Activated T-helper 9 cell treated with anti-CD3 and anti-CD28 coated beads, Interleukin-2, amount 50 U/mL, for 16 hours (primary cell): ENCODE results near the gene ARSG.
"Not testable (repeated sequence)": the region's sequence is repeated elsewhere in the genome, so short reads cannot be mapped to it uniquely, and the experiment has no call there.

ENCODE experiments used
- DNase-seq: peaks from one replicate; pipeline ENCODE4 v3.0.0-alpha.2; 2020; ENCODE audit warnings: low read depth

The ARSG gene

DNA sequence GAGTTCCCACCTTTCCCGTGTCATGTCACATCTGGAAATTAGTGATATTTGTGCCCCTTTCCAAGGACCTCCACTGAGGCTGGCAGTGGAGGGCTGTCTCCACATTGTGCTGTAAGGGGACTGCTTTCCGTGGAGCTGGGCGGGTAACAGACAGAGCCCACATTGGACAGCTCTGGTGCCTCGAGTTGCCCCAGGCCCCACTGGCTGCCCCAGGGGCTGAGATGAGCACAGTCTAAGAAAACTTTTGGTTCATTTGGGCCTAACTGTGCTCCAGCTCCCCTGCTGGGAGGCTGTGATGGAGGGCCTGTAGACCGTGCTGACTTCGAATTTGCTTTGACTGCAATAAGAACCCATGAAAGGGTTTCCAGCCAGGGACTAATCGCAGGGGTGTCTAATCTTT, 38.0 kb downstream of the ARSG start:
- no peak for DNase-seq

DNA sequence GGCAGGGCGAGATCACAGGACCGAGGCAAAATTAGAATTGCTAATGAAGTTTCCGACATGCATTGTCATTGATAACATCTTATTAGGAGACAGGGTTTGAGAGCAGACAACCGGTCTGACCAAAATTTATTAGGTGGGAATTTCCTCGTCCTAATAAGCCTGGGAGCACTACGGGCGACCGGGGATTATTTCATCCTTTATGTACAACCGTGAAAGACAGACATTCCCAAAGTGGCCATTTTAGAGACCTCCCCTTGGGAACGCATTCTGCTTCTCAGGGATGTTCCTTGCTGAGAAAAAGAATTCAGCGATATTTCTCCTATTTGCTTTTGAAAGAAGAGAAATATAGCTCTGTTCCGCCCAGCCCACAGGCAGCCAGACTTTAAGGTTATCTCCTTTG, 40.6 kb downstream of the ARSG start:
- not testable (repeated sequence) for DNase-seq

DNA sequence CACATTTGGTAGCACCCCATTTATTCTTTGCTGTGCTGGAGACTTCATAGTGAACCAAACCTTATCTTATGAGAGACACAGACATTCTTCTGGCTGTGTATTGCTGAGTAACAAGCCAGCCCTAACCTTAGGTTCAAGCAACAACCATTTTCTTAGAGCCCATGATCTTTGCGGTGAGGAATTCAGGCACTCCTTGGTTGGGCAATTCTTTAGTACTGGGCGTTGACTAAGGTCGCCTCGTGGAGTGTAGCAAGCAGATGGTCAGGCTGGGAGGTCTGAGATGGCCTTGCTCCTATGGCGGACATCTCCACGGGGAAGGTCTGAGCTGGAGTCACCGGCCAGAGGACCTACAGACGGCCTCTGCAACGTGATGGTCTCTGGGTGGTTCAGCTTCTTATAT, 43.1 kb downstream of the ARSG start:
- no peak for DNase-seq

DNA sequence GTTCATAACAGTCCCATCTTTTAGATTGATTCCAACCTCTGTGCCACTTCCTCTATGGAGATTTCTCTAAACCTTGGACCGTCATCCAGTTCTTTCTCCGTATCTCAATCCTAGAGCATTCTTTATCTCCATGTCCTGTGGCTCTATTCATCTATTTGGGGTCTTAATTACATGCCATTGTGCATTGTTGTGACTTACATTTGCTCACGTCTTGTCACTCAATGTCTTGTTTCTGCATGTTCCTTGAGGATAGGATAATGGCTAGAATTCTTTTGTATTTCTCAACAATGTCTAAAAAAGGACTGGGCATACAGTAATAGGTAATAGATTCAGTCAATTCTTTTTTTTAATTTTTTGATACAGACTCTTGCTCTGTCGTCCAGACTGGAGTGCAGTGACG, 50.2 kb downstream of the ARSG start:
- DNase-seq: no peak

DNA sequence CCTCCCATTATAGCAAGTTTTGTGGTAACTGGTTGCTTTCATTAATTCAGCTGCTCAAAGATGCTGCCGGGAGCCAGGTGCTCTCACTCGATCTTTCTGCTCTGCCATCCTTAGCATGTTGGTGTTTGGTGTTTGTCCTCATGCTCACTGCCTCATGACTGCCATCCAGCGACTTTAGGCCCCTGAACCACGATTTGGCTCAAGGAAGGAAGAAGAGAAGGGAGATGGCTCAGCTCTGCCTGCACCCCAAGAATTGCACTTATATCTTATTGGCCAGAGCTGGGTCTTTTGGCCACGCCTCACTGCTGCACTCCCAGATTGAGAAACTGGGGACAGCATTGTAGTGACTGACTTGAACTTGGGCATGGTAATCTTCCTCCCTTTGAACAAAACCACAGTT, 52.7 kb downstream of the ARSG start:
- DNase-seq: no peak

DNA sequence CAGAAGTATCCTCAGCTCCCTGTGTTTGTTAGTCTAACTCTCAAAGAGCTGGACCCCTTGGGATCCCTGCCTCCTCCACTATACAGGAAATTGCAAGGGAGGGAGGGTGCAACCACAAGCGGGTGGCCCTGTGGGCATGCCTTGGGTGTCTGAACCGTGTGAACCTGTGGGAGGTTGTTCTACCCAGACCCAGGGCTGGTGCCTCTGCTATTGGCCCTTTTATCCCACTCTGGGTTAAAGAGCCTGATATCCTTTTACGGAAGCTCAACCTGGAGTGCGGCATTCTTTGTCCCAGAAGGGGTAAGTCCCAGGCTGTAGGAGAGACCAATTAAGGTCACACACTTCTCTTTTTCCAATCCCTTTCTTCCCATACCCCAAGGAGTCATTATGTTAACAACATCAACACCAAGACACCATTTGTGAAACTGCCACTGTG, 53.4 kb downstream of the ARSG start:
- DNase-seq: peak; percentile 8

DNA sequence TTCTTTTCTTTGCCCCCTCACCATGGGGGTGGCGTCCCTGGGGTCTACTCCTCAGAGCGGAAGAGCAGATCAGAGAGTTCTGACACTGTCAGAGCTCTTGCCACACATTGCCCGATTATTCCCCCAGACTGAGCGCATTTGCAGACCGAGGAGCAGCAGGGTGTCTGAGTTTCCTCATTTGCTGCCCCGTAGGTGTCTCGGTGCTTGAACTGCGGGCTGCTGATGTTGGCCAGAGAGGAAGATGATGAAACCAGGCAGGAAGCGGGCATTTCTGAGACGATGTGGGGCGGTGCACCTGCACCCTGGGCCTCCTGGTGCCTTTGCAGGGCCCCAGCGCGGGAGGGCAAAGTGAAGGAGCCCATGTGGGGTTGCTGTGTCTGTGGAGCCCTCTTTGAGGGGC, 55.2 kb downstream of the ARSG start:
- DNase-seq: peak; percentile 58

DNA sequence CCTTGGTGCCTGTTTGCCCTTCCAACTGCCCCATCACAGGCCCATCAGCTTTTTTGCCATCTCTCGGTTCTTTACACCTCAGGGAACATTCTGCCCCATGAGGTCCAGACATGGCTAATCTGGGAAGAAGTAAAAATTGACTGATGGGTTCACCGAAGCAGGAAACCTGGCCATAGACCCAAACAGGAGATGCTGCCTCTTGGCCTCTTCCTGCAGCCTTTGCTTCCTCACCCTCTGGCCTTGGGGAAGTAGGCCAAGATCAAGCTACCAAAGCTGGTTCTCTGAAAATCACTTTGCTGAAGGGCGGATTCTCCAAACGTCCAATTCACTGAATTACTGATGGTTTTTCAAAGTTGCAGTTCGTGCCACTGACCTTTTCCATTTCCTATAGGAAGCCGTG, 56.1 kb downstream of the ARSG start:
- no peak for DNase-seq

DNA sequence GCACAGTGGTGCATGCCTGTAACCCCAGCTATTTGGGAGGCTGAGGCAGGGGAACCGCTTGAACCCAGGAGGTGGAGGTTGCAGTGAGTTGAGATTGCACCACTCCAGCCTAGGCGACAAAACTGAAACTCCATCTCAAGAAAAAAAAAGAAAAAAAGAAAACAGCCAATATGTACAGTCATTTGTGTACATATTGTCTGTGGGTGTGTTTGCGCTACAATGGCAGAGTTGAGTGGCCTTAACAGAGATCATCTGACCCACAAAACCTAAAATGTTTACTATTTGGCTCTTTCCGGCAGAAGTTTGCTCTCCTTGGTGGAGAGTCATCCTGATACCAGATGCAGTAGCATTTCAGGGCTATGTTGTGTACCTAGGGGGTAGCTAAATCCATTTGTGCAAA, 57.9 kb downstream of the ARSG start:
- no peak for DNase-seq

DNA sequence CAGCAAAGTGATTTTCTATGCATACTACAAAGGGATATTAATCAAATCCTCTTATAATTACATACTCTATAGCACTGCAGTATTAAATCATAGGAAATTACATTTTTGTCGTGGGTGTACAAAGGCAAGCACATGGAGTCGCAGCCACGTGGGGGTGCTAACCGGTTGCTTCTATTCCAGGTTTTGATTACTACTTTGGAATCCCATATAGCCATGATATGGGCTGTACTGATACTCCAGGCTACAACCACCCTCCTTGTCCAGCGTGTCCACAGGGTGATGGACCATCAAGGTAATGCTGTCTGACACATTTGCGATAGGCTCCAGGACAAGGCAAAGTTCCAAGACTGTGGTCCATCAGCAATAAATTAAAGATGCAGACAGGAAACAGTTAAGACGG, 60.1 kb downstream of the ARSG start:
- DNase-seq: no peak

DNA sequence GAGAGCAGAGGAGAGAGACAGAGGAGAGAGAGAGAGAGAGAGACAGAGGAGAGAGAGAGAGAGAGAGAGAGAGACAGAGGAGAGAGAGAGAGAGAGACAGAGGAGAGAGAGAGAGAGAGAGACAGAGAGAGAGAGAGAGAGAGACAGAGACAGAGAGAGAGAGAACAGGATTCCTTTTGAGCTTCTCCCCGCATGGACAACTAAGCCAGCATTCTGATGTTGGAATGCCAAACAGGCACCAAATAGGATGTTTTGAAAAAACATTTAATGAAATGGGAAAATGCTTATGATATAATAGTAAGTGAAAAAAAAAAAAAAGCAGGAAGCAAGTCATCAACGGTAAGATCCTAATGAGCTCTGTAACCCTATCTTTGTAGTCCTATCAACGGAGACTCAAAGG, 60.7 kb downstream of the ARSG start:
- DNase-seq: no peak

DNA sequence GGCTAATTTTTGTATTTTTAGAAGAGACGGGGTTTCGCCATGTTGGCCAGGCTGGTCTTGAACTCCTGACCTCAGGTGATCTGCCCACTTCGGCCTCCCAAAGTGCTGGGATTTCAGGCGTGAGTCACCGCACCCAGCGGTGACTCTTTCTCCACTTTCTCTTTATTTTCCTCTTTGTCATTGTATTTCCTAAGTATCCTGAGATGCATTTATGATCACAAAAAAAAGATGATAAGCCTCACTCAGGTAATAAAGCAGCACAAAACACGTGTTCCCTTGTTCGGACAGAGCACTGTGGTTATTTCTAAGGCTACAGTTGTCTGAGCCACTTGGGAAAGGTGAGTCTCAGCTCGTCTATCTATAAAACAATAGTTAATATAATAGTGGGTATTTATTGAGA, 61.4 kb downstream of the ARSG start:
- not testable (repeated sequence) for DNase-seq

DNA sequence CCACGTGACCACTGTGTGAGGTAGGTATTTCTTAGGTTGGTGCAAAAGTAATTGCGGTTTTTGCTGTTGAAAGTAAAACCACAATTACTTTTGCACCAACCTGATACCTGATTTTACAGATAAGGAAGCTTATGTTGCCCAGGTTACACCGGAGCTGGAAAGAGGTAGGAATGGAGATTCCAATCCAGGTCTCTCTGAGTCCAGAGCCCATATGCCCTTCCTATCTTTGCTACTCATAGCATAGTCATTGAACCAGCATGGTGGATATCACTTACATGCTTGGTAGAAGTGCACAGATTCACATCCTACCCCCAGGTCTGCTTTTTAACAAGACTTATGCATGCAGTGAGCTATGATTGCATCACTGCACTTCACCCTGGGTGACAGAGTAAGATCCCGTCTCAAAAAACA, 61.8 kb downstream of the ARSG start:
- DNase-seq: no peak

DNA sequence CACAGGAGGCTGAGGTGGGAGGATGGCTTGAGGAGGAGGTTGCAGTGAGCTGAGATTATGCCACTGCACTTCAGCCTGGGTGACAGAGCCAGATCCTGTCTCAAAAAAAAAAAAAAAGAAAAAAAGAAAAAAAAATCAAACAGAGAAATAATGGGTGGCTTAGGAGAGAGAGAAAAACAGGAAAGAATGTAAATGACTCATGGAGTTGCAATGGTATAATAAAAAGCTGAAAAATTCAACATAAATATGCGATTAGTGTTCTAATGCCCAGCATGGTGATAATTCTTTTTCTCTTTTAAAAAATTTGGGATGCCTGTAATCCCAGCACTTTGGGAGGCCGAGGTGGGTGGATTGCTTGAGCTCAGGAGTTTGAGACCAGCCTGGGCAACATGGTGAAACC, 63.0 kb downstream of the ARSG start:
- DNase-seq: not testable (repeated sequence)

DNA sequence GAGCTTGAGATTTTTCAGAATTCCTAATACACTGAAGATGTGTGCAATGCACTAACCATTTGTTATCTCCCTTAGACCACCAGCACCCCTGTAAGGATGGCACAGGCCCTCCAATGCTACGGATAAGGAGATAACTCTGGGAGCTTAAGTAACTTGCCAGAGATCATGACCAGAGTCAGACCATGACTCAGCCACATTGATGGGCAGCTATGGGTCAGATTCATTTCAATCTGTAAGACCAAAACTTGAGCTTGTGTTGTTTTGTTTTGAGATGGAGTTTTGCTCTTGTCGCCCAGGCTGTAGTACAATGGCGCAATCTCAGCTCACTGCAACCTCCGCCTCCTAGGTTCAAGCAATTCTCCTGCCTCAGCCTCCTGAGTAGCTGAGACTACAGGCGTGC, 63.8 kb downstream of the ARSG start:
- DNase-seq: not testable (repeated sequence)

DNA sequence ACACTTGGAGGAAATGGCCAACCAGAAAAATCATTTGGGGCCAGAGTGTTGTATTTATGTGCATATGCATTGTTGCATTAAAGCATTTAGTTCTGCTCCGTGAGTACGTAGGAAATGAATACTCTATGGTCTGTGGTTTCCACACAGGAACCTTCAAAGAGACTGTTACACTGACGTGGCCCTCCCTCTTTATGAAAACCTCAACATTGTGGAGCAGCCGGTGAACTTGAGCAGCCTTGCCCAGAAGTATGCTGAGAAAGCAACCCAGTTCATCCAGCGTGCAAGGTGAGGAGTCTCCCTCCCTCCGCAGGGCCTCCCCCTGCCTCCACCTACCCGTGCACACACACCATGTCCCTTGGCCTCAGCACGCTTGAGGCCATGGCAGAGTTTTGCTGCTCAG, 65.2 kb downstream of the ARSG start:
- DNase-seq: peak; percentile 20

DNA sequence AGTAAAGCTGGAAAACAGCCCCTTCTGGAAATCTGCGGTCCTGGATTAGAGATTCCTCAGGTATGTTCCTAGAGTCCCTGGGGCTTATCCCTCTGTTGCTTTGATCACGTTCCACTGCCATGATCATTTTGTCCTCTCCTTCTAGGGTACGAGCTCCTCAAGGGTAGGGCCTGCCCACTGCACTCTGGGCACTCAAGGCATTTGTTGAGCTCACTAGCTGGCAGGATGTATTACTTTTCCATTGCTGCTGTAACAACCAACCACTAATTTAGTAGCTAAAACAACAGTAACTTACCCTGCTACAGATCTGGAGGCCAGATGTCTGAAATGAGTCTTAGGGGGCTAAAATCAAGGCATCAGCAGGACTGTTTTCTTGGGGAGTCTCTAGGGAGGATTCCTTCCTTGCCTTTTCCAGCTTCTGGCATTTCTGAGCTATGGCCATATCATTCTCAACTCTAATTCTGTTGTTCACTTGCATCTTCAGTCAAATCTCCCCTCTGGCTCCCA, 65.7 kb downstream of the ARSG start:
- no peak for DNase-seq

DNA sequence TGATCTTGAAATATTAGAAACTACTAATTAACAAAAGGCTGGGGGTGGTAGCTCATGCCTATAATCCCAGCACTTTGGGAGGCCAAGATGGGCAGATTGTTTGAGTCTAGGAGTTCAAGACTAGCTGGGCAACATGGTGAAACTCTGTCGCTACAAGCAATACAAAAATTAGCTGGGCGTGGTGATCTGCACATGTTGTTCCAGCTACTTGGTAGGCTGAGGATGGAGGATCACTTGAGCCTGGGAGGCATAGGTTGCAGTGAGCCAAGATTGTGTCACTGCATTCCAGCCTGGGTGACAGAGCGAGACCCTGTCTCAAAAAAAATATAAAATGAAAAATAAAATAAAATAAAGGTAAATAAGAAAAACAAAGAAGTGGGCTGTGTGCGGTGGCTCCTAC, 66.6 kb downstream of the ARSG start:
- DNase-seq: no peak

DNA sequence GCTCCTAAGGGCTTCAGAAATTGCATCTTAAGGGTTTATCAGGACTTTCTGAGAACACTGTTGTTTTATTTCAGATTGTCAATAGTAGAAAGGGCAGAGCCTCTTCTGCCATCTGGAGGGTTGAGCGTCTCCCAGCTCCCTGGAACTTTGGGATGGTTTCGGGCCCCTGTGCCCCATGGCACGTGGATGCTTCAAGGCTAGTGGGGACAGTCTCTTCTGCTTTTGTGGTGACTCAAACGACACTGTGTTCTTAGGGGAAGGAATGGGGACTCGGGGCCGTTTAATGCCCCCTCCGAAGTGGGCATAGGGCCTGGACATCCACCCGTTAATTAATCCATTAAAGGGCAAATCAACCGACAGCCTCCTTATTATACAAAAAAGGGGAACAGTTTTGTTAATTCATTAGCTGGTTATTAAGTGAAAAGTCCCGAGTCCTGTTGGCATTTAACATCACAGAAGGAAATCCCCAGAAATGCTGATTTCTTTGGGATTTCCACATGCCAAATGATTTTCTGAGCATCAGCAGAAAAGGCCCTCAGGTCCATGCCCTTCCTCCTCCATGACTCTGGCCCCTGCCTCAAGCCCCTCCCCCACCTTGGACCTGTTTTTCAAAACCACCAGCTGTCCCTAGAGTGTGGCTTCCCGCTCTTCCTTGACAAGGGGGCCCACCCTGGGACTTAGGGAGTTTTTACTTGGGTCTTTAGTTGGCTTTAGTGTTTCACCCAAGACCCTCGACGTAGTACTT, 68.7 kb downstream of the ARSG start:
- DNase-seq: no peak

DNA sequence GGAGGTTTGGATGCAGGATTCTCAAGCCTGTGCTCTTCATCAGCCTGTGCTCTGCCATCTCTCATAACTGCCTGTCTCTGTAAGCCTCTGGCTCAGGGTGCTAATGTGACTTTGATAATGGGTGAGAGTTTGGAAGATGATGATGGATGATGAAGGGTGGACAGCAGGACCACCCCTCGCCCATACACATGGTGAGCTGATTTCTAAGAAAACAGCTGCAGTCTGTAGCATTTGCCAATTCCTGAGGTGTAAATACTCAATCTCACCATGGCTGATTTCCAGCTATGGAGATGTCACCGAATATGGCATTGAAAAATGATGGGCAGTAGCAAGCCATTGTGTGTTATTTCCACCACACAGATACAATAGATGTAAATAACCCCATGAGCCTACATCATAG, 74.2 kb downstream of the ARSG start:
- DNase-seq: no peak

DNA sequence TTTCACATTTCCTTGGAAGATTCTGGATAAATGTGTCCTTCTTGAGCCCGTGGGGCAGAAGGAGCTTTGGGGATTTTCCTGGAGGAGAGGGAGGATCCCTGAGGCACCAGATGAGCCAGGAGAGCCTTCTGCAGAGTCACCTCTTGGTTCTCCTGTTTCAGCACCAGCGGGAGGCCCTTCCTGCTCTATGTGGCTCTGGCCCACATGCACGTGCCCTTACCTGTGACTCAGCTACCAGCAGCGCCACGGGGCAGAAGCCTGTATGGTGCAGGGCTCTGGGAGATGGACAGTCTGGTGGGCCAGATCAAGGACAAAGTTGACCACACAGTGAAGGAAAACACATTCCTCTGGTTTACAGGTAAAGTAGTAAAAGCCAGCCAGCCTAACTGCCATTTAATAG, 77.1 kb downstream of the ARSG start:
- DNase-seq: no peak

DNA sequence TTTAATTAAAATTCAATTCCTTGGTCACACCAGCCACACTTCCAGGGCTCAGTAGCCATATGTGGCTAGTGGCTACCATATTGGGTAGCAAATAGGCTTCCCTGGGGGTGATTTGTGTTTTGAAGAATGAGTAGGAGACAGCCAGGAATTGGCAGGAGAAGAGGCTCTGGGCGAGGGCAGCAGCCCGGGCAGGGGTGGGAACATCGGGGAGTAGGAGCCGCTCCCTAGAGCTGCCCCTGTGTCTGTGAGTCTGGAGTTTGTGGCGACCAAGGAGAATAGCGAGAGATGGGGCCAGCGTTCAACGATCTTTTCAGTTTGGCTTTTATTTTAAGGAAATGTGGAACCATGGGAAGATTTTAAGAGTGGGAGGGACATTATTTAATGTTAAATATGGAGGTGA, 84.3 kb downstream of the ARSG start:
- no peak for DNase-seq

DNA sequence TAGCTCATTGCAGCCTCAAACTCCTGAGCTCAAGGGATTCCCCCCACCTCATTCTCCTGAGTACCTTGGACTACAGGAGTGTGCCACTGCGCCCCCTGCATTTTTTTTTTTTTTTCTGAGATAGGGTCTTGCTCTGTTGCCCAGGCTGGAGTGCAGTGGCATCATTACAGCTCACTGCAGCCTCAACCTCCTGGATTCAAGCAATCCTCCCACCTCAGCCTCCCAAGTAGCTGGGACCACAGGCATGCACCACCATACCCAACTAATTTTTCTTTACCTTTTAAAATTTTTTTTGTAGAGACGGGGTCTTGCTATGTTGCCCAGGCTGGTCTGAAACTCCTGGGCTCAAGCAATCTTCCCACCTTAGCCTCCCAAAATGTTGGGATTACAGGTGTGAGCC, 84.9 kb downstream of the ARSG start:
- DNase-seq: not testable (repeated sequence)

DNA sequence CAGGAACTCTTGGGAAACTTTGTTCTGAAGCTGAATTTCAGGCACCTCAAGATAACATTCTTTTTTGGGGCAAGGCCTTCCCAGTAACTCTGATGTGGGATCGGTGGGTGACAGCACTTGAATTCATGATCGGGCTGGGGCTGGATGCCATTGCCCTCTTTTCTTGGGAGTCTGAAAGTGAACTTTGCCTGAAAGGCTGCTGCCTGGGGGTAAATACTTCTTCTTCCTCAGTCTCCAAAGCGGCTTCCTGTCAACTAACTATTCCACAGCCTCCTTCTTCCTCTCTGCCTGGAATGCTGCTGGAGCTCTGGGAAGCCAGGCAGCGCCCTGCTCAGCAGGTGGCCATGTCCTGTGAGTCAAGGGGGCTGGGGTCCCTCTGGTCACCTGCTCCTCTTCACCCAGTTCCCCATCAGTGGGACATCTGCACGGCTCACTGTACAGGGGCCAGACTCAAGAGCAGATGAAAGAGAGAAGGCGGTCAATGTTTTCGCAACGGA, 86.5 kb downstream of the ARSG start:
- DNase-seq: no peak
